ENCODE data around the gene CDK11B. TPM values are rescaled to one million over a fixed set of nuclear protein-coding genes. Genes with fewer than 3 reads are reported as not detected.
A peak's percentile ranks its signal among the peaks of the same experiment; 100 is the strongest.

The CDK11B gene
- total and polyA plus RNA-seq, 11 donors = 20.4 to 39.4 (median 24.8) TPM

GRCh38 chr1:1599030-1599934 lies 59.5 kb downstream of the CDK11B start:
- WGBS, 4 donors = 8 to 28% (median 10%) methylated on average over 53 to 111 of the region's 111 CpGs
- ATAC-seq (peak in 1 of 4 donors; percentile 31), DNase-seq (peak in 2 of 5 donors; percentile 29 to 63)
- peaks cover 0 to 31% (median 11%) of the 10 kb centered on the region in 12 donors for H3K4me1 ChIP-seq
- peak overlapping the region in 9 of 12 donors; percentile 10 to 56 (median 35) for H3K4me3 ChIP-seq
- no peaks in the 10 kb centered on the region for H3K36me3 ChIP-seq
- no peak for TF ChIP-seq POLR2A (IDR thresholded peaks at IDR 0.05)
- no peak for TF ChIP-seq CTCF (IDR thresholded peaks at IDR 0.05)
- H3K27me3 ChIP-seq = peaks cover 6 to 61% (median 24%) of the 10 kb centered on the region in 9 donors
- H3K9me3 ChIP-seq = no peaks in the 10 kb centered on the region
- no peak overlapping the region for H3K27ac ChIP-seq
- intact Hi-C loops (cut with DNase I) = no loop called here

DNA sequence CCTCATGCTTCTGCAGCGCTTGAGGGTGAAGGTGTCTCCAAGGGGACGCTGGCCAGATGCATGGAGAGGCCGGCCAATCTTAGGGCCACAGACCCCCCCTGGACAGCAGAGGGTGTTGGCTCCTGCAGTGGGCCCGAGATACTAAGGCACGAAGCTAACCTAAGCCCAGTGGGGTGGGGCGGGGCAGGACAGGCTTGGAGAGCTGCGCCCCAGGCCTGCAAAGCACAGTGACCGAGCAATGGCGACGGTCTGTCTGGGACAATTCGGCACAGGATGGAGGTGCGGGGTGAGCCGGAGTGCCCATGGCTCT lies 60.1 kb downstream of the CDK11B start:
- Histone ChIP-seq H3K4me1 (peaks cover 0 to 31% (median 11%) of the 10 kb centered on the region in 12 donors), H3K27ac (no peak overlapping the region), H3K36me3 (no peaks in the 10 kb centered on the region), H3K4me3 (no peak overlapping the region), H3K9me3 (no peaks in the 10 kb centered on the region), H3K27me3 (peaks cover 6 to 61% (median 24%) of the 10 kb centered on the region in 9 donors)
- intact Hi-C loops (cut with DNase I) = no loop called here
- whole genome bisulfite sequencing, 4 donors = 78 to 98% (median 86%) methylated on average over 12 to 13 of the region's 13 CpGs
- TF ChIP-seq POLR2A (IDR thresholded peaks at IDR 0.05) (no peak), CTCF (IDR thresholded peaks at IDR 0.05) (no peak)
- no peak for ATAC-seq
- DNase-seq = peak in 1 of 5 donors; percentile 20

DNA sequence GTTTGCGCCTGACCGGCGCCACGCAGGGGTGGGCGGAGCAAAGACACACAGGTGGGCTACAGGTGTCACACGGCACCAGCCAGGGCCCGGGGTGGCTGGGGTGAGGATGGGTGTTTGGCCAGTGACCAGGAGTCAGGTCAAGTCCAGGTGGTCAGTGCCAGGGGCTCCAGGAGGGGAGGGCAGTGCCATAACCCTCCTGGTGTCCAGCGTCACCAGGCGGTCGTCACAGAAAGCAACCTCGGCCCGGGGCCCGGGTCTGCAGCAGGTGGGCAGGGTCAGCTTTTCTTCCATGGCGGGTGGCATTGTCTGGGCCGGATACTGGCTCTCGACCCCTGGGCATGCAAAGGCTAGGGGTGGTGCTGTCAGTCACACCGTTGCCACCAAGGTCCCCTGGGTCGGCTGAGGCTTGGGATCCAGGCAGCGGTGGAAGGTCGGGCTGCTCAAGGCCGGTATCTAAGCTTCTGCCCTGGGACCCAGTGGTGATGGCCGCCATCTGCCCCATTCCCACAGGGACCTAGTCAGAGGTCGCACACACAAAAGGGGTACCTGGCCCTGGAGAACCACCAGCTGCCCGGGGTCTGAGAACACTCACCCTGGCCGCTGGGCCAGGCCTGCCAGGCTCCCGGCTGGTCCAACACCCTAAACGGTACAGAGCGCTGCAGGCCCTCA lies 60.6 kb downstream of the CDK11B start:
- WGBS, 4 donors = 84 to 88% (median 86%) methylated on average over 17 to 28 of the region's 28 CpGs
- no peaks in the 10 kb centered on the region for H3K9me3 ChIP-seq
- ATAC-seq (no peak), DNase-seq (peak in 2 of 5 donors; percentile 26 to 61)
- intact Hi-C loops (cut with DNase I) = no loop called here
- H3K27me3 ChIP-seq = peaks cover 6 to 61% (median 24%) of the 10 kb centered on the region in 9 donors
- no peak for TF ChIP-seq POLR2A (IDR thresholded peaks at IDR 0.05)
- no peak for TF ChIP-seq CTCF (IDR thresholded peaks at IDR 0.05)
- no peak overlapping the region for H3K27ac ChIP-seq
- H3K4me1 ChIP-seq = peaks cover 0 to 31% (median 11%) of the 10 kb centered on the region in 12 donors
- no peak overlapping the region for H3K4me3 ChIP-seq
- H3K36me3 ChIP-seq = no peaks in the 10 kb centered on the region

Data from heart left ventricle (tissue), 16 donors.